BE2C (cell line): ENCODE measurements around the gene PPP2R2B.

ENCODE experiments used
- DNase-seq: peaks from one replicate; pipeline ENCODE4 v3.0.0-alpha.2; 2020
- H3K27me3 ChIP-seq: fragments of 250-450 bp; sonication (Bioruptor Pico); 2 replicates; pipeline ENCODE4 v1.5.1; 2020; ENCODE audit warnings: mild to moderate bottlenecking
- H3K36me3 ChIP-seq: fragments of 250-450 bp; sonication (Bioruptor Pico); 2 replicates; pipeline ENCODE4 v1.5.1; 2020; ENCODE audit warnings: mild to moderate bottlenecking
- H3K4me1 ChIP-seq: fragments of 250-450 bp; sonication (Bioruptor Pico); 2 replicates; pipeline ENCODE4 v1.5.1; 2020
- H3K4me3 ChIP-seq: 2 replicates; pipeline ENCODE4 v1.5.1; 2011; ENCODE audit warnings: low read depth, low read length
- H3K9me3 ChIP-seq: fragments of 250-450 bp; sonication (Bioruptor Pico); 2 replicates; pipeline ENCODE4 v1.5.1; 2020
- CTCF ChIP-seq: IDR thresholded peaks from 2 replicates; pipeline ENCODE4 v1.5.1; 2012; ENCODE audit warnings: mild to moderate bottlenecking, low read depth, low read length

The PPP2R2B gene

GRCh38 chr5:146645342-146645741 lies 233.2 kb downstream of the PPP2R2B start:
- no peak for TF ChIP-seq CTCF
- Histone ChIP-seq H3K27me3 (no peaks in the 10 kb centered on the region), H3K9me3 (no peaks in the 10 kb centered on the region), H3K36me3 (no peaks in the 10 kb centered on the region), H3K4me1 (peaks cover 34% of the 10 kb centered on the region), H3K4me3 (no peak overlapping the region)
- DNase-seq, result no peak

GRCh38 chr5:146644831-146645230 lies 233.7 kb downstream of the PPP2R2B start:
- DNase-seq, result no peak
- Histone ChIP-seq H3K36me3 (no peaks in the 10 kb centered on the region), H3K9me3 (no peaks in the 10 kb centered on the region), H3K4me3 (no peak overlapping the region), H3K27me3 (no peaks in the 10 kb centered on the region), H3K4me1 (peaks cover 34% of the 10 kb centered on the region)
- TF ChIP-seq CTCF, result no peak

- peak; percentile 60 for DNase-seq
- H3K9me3 ChIP-seq, result no peaks in the 10 kb centered on the region
- H3K36me3 ChIP-seq, result no peaks in the 10 kb centered on the region
- no peak overlapping the region for H3K4me3 ChIP-seq
- H3K27me3 ChIP-seq, result no peaks in the 10 kb centered on the region
- H3K4me1 ChIP-seq, result peaks cover 32% of the 10 kb centered on the region
- TF ChIP-seq CTCF, result no peak
Observed at GRCh38 chr5:146643776-146644175, 234.8 kb downstream of the PPP2R2B start.

GRCh38 chr5:146642410-146642809 lies 236.1 kb downstream of the PPP2R2B start:
- Histone ChIP-seq H3K4me1 (peaks cover 24% of the 10 kb centered on the region), H3K9me3 (no peaks in the 10 kb centered on the region), H3K4me3 (no peak overlapping the region), H3K36me3 (no peaks in the 10 kb centered on the region), H3K27me3 (no peaks in the 10 kb centered on the region)
- TF ChIP-seq CTCF, result no peak
- DNase-seq, result no peak

- DNase-seq, result no peak
- no peak for TF ChIP-seq CTCF
- no peak overlapping the region for H3K4me3 ChIP-seq
Observed at GRCh38 chr5:146641941-146642340, 236.6 kb downstream of the PPP2R2B start.

GRCh38 chr5:146640285-146640896 lies 238.2 kb downstream of the PPP2R2B start:
- no peaks in the 10 kb centered on the region for H3K36me3 ChIP-seq
- H3K27me3 ChIP-seq, result no peaks in the 10 kb centered on the region
- no peak for DNase-seq
- no peaks in the 10 kb centered on the region for H3K9me3 ChIP-seq
- H3K4me1 ChIP-seq, result peaks cover 17% of the 10 kb centered on the region
- H3K4me3 ChIP-seq, result no peak overlapping the region
- no peak for TF ChIP-seq CTCF

More at GRCh38 chr5:146641941-146642340, 236.6 kb downstream of the PPP2R2B start:
- no peaks in the 10 kb centered on the region for H3K36me3 ChIP-seq
- H3K4me1 ChIP-seq, result peaks cover 24% of the 10 kb centered on the region
- no peaks in the 10 kb centered on the region for H3K9me3 ChIP-seq
- H3K27me3 ChIP-seq, result no peaks in the 10 kb centered on the region
